ENCODE measurements around the gene ITPR2. TPM values are rescaled to one million over a fixed set of nuclear protein-coding genes. Genes with fewer than 3 reads are reported as not detected.

The ITPR2 gene
- total RNA-seq, 1 donor from 2014 or later = 16.3 TPM

DNA sequence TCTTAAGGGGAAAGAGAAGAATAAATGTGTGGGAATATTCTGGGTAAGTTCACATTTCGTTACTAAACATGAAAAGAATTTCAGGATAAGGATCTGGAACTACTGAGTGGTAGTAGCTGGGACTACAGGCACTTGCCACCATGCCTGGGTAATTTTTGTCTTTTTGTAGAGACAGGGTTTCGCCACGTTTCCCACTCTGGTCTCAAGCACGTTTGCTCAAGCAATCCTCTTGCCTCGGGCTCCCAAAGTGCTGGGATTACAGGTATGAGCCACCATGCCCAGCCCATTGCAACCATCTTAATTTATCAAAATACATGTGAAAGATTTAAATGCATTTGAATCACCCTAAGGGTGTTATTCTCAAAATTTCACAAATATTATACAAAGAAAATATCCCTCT is 26.4 kb downstream of the ITPR2 start:
- Histone ChIP-seq H3K27me3 (ENCODE audit: control insufficient read depth, insufficient read depth, low read length) (no peaks in the 10 kb centered on the region), H3K4me3 (ENCODE audit: low read depth, low read length) (no peak overlapping the region), H3K36me3 (ENCODE audit: control insufficient read depth, insufficient read depth, low read length) (no peaks in the 10 kb centered on the region)
- DNase-seq (ENCODE audit: low read depth) = no peak
- TF ChIP-seq, protein P1, sequence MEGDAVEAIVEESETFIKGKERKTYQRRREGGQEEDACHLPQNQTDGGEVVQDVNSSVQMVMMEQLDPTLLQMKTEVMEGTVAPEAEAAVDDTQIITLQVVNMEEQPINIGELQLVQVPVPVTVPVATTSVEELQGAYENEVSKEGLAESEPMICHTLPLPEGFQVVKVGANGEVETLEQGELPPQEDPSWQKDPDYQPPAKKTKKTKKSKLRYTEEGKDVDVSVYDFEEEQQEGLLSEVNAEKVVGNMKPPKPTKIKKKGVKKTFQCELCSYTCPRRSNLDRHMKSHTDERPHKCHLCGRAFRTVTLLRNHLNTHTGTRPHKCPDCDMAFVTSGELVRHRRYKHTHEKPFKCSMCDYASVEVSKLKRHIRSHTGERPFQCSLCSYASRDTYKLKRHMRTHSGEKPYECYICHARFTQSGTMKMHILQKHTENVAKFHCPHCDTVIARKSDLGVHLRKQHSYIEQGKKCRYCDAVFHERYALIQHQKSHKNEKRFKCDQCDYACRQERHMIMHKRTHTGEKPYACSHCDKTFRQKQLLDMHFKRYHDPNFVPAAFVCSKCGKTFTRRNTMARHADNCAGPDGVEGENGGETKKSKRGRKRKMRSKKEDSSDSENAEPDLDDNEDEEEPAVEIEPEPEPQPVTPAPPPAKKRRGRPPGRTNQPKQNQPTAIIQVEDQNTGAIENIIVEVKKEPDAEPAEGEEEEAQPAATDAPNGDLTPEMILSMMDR (IDR thresholded peaks at IDR 0.05; ENCODE audit: insufficient read depth, low read length, poor library complexity, severe bottlenecking) = no peak

DNA sequence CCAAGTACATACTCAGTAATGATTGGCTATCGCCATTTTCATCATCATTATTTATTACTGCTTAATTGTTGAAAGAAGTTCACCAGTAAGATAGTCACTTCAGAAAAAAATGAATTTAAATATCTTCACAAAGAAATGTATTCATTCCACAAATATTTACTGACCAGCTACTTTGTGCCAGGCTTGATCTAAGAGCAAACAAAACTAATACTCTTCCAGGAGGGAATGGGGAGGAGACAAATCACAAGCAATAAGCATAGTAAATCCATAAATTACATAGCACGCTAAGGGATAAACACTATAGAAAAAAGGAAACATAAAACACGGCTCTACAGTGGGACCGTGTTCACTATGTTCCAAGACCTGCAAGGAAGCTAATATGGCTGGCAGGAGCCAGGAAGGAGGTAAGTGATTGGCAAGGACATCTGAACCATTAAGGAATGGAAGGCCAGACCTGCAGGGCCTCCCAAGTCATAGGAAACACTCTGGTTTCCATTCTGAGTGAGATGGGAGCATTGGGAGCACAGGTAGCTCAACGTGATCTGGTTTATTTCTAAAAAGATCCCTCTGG is 27.5 kb downstream of the ITPR2 start:
- TF ChIP-seq, protein P1 (IDR thresholded peaks at IDR 0.05; ENCODE audit: insufficient read depth, low read length, poor library complexity, severe bottlenecking) = no peak

DNA sequence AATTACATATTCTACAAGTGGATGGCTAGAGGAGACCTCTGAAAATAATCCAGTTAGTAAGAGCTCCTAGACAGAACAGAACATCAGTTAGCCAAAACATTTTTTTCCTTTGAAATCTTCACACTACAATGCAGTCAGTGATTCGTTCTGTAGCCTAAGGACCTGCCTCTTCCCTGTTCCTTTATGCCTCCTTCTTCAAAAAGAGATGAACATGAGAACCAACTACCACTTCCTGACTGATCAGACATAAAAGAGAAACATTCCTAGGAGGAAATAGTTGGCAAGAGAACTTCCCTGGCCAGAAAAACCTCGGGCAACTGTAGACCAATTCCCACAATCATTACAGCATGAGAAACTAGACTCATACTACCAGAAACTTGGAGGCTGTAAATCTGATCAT is 29.4 kb downstream of the ITPR2 start:
- peak; percentile 37 for DNase-seq (ENCODE audit: low read depth)
- Histone ChIP-seq H3K27me3 (ENCODE audit: control insufficient read depth, insufficient read depth, low read length) (no peaks in the 10 kb centered on the region), H3K36me3 (ENCODE audit: control insufficient read depth, insufficient read depth, low read length) (no peaks in the 10 kb centered on the region), H3K4me3 (ENCODE audit: low read depth, low read length) (no peak overlapping the region)
- TF ChIP-seq, protein P1 (IDR thresholded peaks at IDR 0.05; ENCODE audit: insufficient read depth, low read length, poor library complexity, severe bottlenecking) = no peak

More for the DNA sequence above, 27.5 kb downstream of the ITPR2 start:
- H3K36me3 ChIP-seq (ENCODE audit: control insufficient read depth, insufficient read depth, low read length) = no peaks in the 10 kb centered on the region
- DNase-seq (ENCODE audit: low read depth) = no peak
- H3K27me3 ChIP-seq (ENCODE audit: control insufficient read depth, insufficient read depth, low read length) = no peaks in the 10 kb centered on the region
- H3K4me3 ChIP-seq (ENCODE audit: low read depth, low read length) = no peak overlapping the region

DNA sequence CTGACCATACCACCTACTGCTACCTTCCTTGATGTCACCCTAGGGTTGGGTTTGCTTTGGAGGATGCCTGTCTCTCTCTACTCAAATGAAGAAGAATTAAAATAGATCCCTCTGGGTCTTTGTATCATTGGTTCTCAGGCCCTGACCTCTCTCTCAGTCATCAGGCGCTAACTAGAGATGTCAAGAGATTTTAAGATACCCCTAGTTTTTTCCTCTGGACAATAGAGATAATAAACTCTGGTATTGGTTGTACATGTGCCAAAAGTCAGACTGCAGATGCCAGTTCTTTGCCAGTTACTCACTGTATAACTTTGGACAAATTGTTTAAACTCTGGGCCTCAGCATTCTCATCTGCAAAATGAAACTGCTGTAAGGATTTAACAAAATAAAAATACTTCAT is 31.5 kb downstream of the ITPR2 start:
- TF ChIP-seq, protein P1 (IDR thresholded peaks at IDR 0.05; ENCODE audit: insufficient read depth, low read length, poor library complexity, severe bottlenecking) = no peak
- no peak for DNase-seq (ENCODE audit: low read depth)
- no peaks in the 10 kb centered on the region for H3K36me3 ChIP-seq (ENCODE audit: control insufficient read depth, insufficient read depth, low read length)
- no peak overlapping the region for H3K4me3 ChIP-seq (ENCODE audit: low read depth, low read length)
- no peaks in the 10 kb centered on the region for H3K27me3 ChIP-seq (ENCODE audit: control insufficient read depth, insufficient read depth, low read length)

DNA sequence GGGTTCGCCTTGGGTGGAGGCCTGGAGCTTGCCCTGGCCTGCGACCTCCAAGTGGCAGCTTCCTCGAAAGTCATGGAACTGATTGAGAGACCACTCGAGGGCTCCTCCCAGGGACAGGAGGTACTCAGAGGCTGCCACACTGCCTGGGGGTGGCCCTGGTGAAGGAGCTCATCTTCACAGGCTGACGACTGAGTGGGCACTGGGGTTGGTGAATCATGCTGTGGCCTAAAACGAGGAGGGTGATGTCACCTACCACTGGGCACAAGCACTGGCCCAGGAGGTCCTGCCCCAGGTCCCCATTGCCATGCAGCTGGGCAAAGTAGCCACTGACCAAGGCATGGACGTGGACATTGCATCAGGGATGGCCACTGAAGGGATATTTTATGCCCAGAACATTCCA is 32.1 kb downstream of the ITPR2 start:
- DNase-seq (ENCODE audit: low read depth) = no peak
- Histone ChIP-seq H3K36me3 (ENCODE audit: control insufficient read depth, insufficient read depth, low read length) (no peaks in the 10 kb centered on the region), H3K4me3 (ENCODE audit: low read depth, low read length) (no peak overlapping the region), H3K27me3 (ENCODE audit: control insufficient read depth, insufficient read depth, low read length) (no peaks in the 10 kb centered on the region)
- TF ChIP-seq, protein P1 (IDR thresholded peaks at IDR 0.05; ENCODE audit: insufficient read depth, low read length, poor library complexity, severe bottlenecking) = no peak

DNA sequence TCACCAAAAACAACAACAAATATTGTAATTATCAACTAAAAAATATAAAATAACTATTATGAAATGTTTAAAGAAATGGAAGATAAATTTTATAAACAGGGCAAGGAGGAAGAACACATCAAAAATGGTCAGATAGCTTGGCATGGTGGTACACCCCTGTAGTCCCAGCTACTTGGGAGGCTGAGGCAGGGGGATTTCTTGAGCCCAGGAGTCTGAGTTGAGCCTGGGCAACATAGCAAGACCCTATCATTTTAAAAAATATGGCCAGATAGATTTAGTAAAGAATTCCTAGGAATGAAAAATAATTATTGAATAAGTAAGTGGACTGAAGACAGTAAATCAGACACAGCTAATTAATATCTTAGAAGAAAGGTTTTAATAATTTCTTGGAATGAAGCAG is 32.6 kb downstream of the ITPR2 start:
- H3K27me3 ChIP-seq (ENCODE audit: control insufficient read depth, insufficient read depth, low read length) = no peaks in the 10 kb centered on the region
- H3K4me3 ChIP-seq (ENCODE audit: low read depth, low read length) = no peak overlapping the region
- TF ChIP-seq, protein P1 (IDR thresholded peaks at IDR 0.05; ENCODE audit: insufficient read depth, low read length, poor library complexity, severe bottlenecking) = no peak
- DNase-seq (ENCODE audit: low read depth) = no peak
- no peaks in the 10 kb centered on the region for H3K36me3 ChIP-seq (ENCODE audit: control insufficient read depth, insufficient read depth, low read length)

All from kidney epithelial cell (primary cell).